Activated T-helper 1 cell treated with anti-CD3 and anti-CD28 coated beads, Interleukin-12 subunit alpha, Interleukin-12 subunit beta, Interleukin-2, Interleukin-4 antibody, amounts not matched to agents 30 ng/mL and 10 ng/mL and 1 ng/mL, durations not matched to agents 14 hours and 24 hours and 36 hours (primary cell): ENCODE data around the gene LRRC57. TPM values are rescaled to one million over a fixed set of nuclear protein-coding genes. Genes with fewer than 3 reads are reported as not detected.

Experiments
- DNase-seq: peaks from one replicate; pipeline ENCODE4 v3.0.0; 2021; ENCODE audit warnings: low spot score
- H3K27ac Mint-ChIP-seq: one replicate; pipeline ENCODE4 v1.8.0; 2021; ENCODE audit warnings: mild to moderate bottlenecking, mixed read lengths
- H3K27me3 Mint-ChIP-seq: one replicate; pipeline ENCODE4 v1.8.0; 2022; ENCODE audit warnings: mild to moderate bottlenecking, moderate library complexity, mixed read lengths; ENCODE audit not compliant: insufficient read depth
- H3K36me3 Mint-ChIP-seq: one replicate; pipeline ENCODE4 v1.8.0; 2021; ENCODE audit warnings: low read depth, mixed read lengths
- H3K4me1 Mint-ChIP-seq: one replicate; pipeline ENCODE4 v1.8.0; 2021; ENCODE audit warnings: low read depth, mixed read lengths
- H3K4me3 Mint-ChIP-seq: one replicate; pipeline ENCODE4 v1.8.0; 2021; ENCODE audit warnings: mild to moderate bottlenecking, moderate library complexity, mixed read lengths
- H3K9me3 Mint-ChIP-seq: one replicate; pipeline ENCODE4 v1.8.0; 2021; ENCODE audit warnings: mixed read lengths
- intact Hi-C: fragments of 100-400 bp; cut with micrococcal nuclease; formaldehyde crosslinking; loops from one replicate; pipeline ENCODE4 v1.15.1; 2024
- total RNA-seq: library from RNA; stranded (reverse); gene quantifications from 2 replicates; pipeline ENCODE4 v1.2.3, GENCODE V29; 2022

Gene LRRC57
- total RNA-seq, 1 donor from 2014 or later, result 19.9 TPM

DNA sequence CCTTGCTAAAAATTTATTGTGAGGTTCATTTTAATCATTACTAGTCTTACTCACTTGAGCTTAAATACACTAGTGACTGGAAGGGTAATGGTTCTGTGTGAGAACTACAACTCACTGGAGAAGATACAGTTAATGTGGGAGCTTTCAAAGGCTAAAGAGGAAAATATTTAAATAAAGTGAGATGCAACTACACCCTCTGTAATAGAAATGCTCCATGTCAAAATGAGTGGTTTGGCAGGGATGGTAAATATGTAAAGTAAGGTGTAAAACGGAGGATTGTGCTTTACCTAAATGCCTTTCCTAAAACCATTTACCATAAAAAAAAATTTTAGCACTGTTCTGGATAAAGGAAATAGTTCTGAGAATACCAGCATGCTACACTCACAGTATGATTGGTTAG, 15.3 kb downstream of the LRRC57 start:
- no peak overlapping the region for H3K4me3 Mint-ChIP-seq
- intact Hi-C loops, result no loop called here
- H3K27ac Mint-ChIP-seq, result no peak overlapping the region
- H3K27me3 Mint-ChIP-seq, result no peaks in the 10 kb centered on the region
- DNase-seq, result no peak
- no peaks in the 10 kb centered on the region for H3K4me1 Mint-ChIP-seq
- no peaks in the 10 kb centered on the region for H3K9me3 Mint-ChIP-seq
- H3K36me3 Mint-ChIP-seq, result peaks cover 37% of the 10 kb centered on the region

- Mint-ChIP-seq H3K9me3 (no peaks in the 10 kb centered on the region), H3K4me1 (no peaks in the 10 kb centered on the region), H3K4me3 (no peak overlapping the region), H3K36me3 (peaks cover 34% of the 10 kb centered on the region), H3K27me3 (no peaks in the 10 kb centered on the region), H3K27ac (no peak overlapping the region)
- no peak for DNase-seq
- intact Hi-C loops, result no loop called here
These were observed 19.6 kb downstream of the LRRC57 start for GRCh38 chr15:42528970-42529369.

DNA sequence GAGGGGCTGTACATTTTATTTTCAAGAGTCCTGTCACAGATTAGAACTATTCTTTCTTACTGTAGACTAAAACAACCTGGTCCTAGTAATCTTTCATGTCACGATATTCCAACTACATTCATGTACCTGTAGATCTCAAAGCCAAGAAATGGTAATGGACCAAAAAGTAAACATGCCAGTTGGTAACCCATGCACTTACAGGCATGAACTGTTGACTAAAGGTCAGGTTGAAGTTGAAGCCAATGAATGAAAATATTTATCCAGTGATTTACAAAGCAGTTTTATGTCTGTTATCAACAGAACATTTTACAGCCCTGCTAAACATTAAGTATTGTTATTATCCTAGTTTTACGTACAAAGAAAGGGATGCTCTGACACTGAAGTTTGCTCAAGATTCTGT, 25.3 kb downstream of the LRRC57 start:
- no peak overlapping the region for H3K4me3 Mint-ChIP-seq
- H3K9me3 Mint-ChIP-seq, result no peaks in the 10 kb centered on the region
- H3K36me3 Mint-ChIP-seq, result peaks cover 19% of the 10 kb centered on the region
- intact Hi-C loops, result no loop called here
- no peaks in the 10 kb centered on the region for H3K27me3 Mint-ChIP-seq
- no peaks in the 10 kb centered on the region for H3K4me1 Mint-ChIP-seq
- no peak overlapping the region for H3K27ac Mint-ChIP-seq
- DNase-seq, result no peak

DNA sequence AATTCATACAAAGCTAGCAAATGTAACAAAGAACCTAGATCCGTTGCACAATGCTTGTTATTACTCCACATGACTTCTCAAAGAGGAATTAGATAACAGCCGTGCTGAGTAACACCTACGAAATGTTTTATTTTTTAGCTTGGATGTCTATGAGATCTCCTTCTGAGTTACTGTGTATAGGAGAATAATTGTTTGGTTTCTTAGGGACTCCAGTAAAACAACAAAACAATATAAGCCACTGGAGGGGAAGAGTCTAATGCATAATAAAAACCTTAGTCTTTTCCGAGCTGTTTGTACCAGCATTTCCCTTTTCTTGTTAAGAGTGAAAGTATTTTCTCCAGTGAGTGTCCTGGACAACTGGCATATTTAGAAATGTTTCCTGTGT, 37.6 kb downstream of the LRRC57 start:
- no peaks in the 10 kb centered on the region for H3K4me1 Mint-ChIP-seq
- H3K27me3 Mint-ChIP-seq, result no peaks in the 10 kb centered on the region
- DNase-seq, result no peak
- H3K4me3 Mint-ChIP-seq, result no peak overlapping the region
- no peaks in the 10 kb centered on the region for H3K9me3 Mint-ChIP-seq
- H3K36me3 Mint-ChIP-seq, result peaks cover 25% of the 10 kb centered on the region
- intact Hi-C loops, result no loop called here
- H3K27ac Mint-ChIP-seq, result no peak overlapping the region

DNA sequence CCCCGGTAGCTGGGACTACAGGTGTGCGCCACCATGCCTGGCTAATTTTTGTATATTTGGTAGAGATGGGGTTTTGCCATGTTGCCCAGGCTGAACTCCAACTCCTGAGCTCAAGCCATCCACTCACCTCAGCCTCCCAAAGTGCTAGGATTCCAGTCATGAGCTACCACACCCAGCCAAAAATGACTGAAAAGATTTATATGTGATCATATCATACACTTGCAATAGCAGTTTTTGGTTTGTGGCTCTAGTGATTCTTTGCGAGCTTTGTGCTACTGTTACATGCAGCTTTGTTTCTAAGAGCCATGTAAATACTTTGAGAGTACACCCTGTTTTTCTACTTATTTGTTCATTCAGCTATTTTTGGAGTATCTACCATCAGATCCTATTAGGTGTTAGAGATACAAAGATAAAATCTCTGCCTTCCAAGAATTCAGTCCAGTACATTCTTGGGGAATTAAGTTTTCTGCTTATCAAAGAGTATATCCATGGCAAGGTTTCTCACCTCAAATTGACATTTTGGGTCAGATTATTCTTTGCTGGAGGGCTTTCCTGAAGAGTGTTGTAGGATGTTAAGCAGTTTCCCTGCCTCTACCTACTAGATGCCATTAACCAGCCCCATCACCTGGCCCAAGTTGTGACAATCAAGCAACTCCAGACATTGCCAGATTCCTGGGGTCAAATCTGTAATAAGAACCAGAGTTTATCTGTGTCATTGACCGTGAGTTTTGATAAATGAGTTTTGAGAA, 38.2 kb downstream of the LRRC57 start:
- peaks cover 20% of the 10 kb centered on the region for H3K36me3 Mint-ChIP-seq
- H3K27ac Mint-ChIP-seq, result no peak overlapping the region
- H3K4me1 Mint-ChIP-seq, result no peaks in the 10 kb centered on the region
- H3K27me3 Mint-ChIP-seq, result no peaks in the 10 kb centered on the region
- intact Hi-C loops, result no loop called here
- no peak for DNase-seq
- H3K9me3 Mint-ChIP-seq, result no peaks in the 10 kb centered on the region
- H3K4me3 Mint-ChIP-seq, result no peak overlapping the region

GRCh38 chr15:42508263-42508690, 40.3 kb downstream of the LRRC57 start:
- peaks cover 8% of the 10 kb centered on the region for H3K36me3 Mint-ChIP-seq
- no peaks in the 10 kb centered on the region for H3K27me3 Mint-ChIP-seq
- no peak overlapping the region for H3K4me3 Mint-ChIP-seq
- no peak for DNase-seq
- intact Hi-C loops, result no loop called here
- H3K27ac Mint-ChIP-seq, result no peak overlapping the region
- H3K4me1 Mint-ChIP-seq, result no peaks in the 10 kb centered on the region
- no peaks in the 10 kb centered on the region for H3K9me3 Mint-ChIP-seq

DNA sequence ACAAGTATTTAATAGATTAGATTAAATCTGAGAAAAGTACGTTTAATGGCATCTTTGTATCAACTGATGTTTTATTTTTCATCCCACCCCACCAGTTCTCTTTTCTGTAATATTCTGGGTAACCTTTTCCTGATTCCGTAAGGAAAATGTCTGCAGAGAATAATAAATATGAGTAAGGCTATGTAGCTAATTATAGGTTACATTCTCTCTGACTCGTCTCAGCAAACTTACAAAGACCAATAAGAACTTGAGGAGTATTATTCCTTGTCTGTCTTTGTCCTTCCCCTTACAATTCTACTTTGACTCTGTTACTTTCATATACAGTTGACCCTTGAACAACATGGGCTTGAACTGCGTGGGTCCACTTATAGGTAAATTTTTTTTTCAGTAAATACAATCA, 41.1 kb downstream of the LRRC57 start:
- intact Hi-C loops, result no loop called here
- Mint-ChIP-seq H3K36me3 (peaks cover 4% of the 10 kb centered on the region), H3K27me3 (no peaks in the 10 kb centered on the region), H3K9me3 (no peaks in the 10 kb centered on the region), H3K4me3 (no peak overlapping the region), H3K4me1 (no peaks in the 10 kb centered on the region), H3K27ac (no peak overlapping the region)
- no peak for DNase-seq

GRCh38 chr15:42504631-42505030, 44.0 kb downstream of the LRRC57 start:
- Mint-ChIP-seq H3K9me3 (no peaks in the 10 kb centered on the region), H3K4me3 (no peak overlapping the region), H3K27ac (no peak overlapping the region), H3K4me1 (peaks cover 2% of the 10 kb centered on the region), H3K36me3 (peaks cover 4% of the 10 kb centered on the region), H3K27me3 (no peaks in the 10 kb centered on the region)
- intact Hi-C loops, result no loop called here
- no peak for DNase-seq

- Mint-ChIP-seq H3K27ac (no peak overlapping the region), H3K9me3 (no peaks in the 10 kb centered on the region), H3K4me1 (peaks cover 10% of the 10 kb centered on the region), H3K36me3 (peaks cover 4% of the 10 kb centered on the region), H3K4me3 (no peak overlapping the region), H3K27me3 (no peaks in the 10 kb centered on the region)
- no peak for DNase-seq
- intact Hi-C loops, result no loop called here
These were observed 44.8 kb downstream of the LRRC57 start for GRCh38 chr15:42503825-42504224.

- no peak overlapping the region for H3K4me3 Mint-ChIP-seq
These were observed 46.1 kb downstream of the LRRC57 start for GRCh38 chr15:42502477-42502876.

DNA sequence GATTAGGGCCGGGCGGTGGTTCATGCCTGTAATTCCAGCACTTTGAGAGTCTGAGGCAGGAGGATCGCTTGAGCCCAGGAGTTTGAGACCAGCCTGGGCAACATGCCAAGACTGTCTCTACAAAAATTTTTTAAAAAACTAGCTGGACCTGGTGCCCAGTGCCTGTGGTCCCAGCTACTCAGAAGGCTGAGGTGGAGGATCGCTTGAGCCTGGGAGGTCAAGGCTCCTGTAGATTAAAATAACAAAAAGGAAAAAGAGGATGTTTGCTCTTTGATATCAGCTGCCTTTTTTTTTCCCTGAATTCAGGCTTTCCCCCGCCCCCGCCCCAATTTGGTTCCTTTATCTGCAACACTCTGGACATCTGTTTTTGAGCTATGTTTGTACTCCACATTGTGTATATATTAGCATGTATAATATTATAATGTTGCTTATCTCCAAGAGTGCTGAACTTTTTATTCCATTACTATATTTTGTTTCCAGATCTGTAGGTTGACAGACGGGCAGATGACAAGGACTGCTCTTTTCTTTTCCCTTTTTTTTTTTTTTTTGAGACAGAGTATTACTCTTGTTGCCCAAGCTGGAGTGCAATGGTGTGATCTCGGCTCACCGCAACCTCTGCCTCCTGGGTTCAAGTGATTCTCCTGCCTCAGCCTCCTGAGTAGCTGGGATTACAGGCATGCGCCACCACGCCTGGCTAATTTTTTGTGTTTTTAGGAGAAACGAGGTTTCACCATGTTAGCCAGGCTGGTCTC, 48.6 kb downstream of the LRRC57 start:
- Mint-ChIP-seq H3K36me3 (peaks cover 7% of the 10 kb centered on the region), H3K27ac (no peak overlapping the region), H3K27me3 (no peaks in the 10 kb centered on the region), H3K4me1 (peaks cover 43% of the 10 kb centered on the region), H3K4me3 (no peak overlapping the region), H3K9me3 (no peaks in the 10 kb centered on the region)
- intact Hi-C loops, result loop anchor here (5.0 to 10.0 kb wide), 2 partner anchors 107 to 235 kb away; partner anchors contain the start of gene CDAN1
- DNase-seq, result no peak

More at GRCh38 chr15:42502477-42502876, 46.1 kb downstream of the LRRC57 start:
- Mint-ChIP-seq H3K4me1 (peaks cover 23% of the 10 kb centered on the region), H3K27ac (no peak overlapping the region), H3K36me3 (peaks cover 2% of the 10 kb centered on the region), H3K9me3 (no peaks in the 10 kb centered on the region), H3K27me3 (no peaks in the 10 kb centered on the region)
- intact Hi-C loops, result no loop called here
- DNase-seq, result no peak

- Mint-ChIP-seq H3K27ac (peak overlapping the region; percentile 23), H3K36me3 (peaks cover 7% of the 10 kb centered on the region), H3K9me3 (no peaks in the 10 kb centered on the region), H3K4me3 (peak overlapping the region; percentile 25), H3K27me3 (no peaks in the 10 kb centered on the region), H3K4me1 (peaks cover 58% of the 10 kb centered on the region)
- no peak for DNase-seq
- intact Hi-C loops, result loop anchor here (5.0 to 10.0 kb wide), 2 partner anchors 109 to 236 kb away; partner anchors contain the start of gene CDAN1
These were observed 50.2 kb downstream of the LRRC57 start for GRCh38 chr15:42498212-42499068.
